Activated naive CD4-positive, alpha-beta T cell treated with anti-CD3 and anti-CD28 coated beads, Interleukin-2, amount 10 ng/mL, durations not matched to agents 7 days and 5 days (primary cell): ENCODE measurements around the gene THRSP.
"Not testable (repeated sequence)": the region's sequence is repeated elsewhere in the genome, so short reads cannot be mapped to it uniquely, and the experiment has no call there.

ENCODE experiments used
- CTCF ChIA-PET: fragments of 350-600 bp; sonication (Branson Sonifier 250); formaldehyde crosslinking; loops from one replicate; lab custom pipeline; 2021; ENCODE audit warnings: antibody characterized with exemption; lab: Charles Lee
- DNase-seq: peaks from one replicate; pipeline ENCODE4 v3.0.0-alpha.2; 2020
- H3K27ac Mint-ChIP-seq: one replicate; pipeline ENCODE4 v1.8.0; 2021; ENCODE audit warnings: mild to moderate bottlenecking, moderate library complexity, mixed read lengths
- H3K27me3 Mint-ChIP-seq: one replicate; pipeline ENCODE4 v1.8.0; 2021; ENCODE audit warnings: mild to moderate bottlenecking, mixed read lengths
- H3K36me3 Mint-ChIP-seq: one replicate; pipeline ENCODE4 v1.8.0; 2021; ENCODE audit warnings: mixed read lengths
- H3K4me1 Mint-ChIP-seq: one replicate; pipeline ENCODE4 v1.8.0; 2021; ENCODE audit warnings: mixed read lengths
- H3K4me3 Mint-ChIP-seq: one replicate; pipeline ENCODE4 v1.8.0; 2021; ENCODE audit warnings: mild to moderate bottlenecking, moderate library complexity, mixed read lengths
- H3K9me3 Mint-ChIP-seq: one replicate; pipeline ENCODE4 v1.8.0; 2021; ENCODE audit warnings: mixed read lengths

THRSP gene

GRCh38 chr11:78032090-78032489 is 31.6 kb upstream of the THRSP start:
- CTCF ChIA-PET = interaction anchor here (2.6 kb wide), 1 partner anchor 14 kb away, joined by 9 read pairs; no protein-coding TSS in a partner anchor
- no peak overlapping the region for H3K27ac Mint-ChIP-seq
- no peaks in the 10 kb centered on the region for H3K36me3 Mint-ChIP-seq
- H3K9me3 Mint-ChIP-seq = no peaks in the 10 kb centered on the region
- no peaks in the 10 kb centered on the region for H3K4me1 Mint-ChIP-seq
- peaks cover 12% of the 10 kb centered on the region for H3K27me3 Mint-ChIP-seq
- DNase-seq = no peak
- no peak overlapping the region for H3K4me3 Mint-ChIP-seq

- H3K36me3 Mint-ChIP-seq = no peaks in the 10 kb centered on the region
- H3K4me1 Mint-ChIP-seq = no peaks in the 10 kb centered on the region
- no peak overlapping the region for H3K4me3 Mint-ChIP-seq
- peaks cover 12% of the 10 kb centered on the region for H3K27me3 Mint-ChIP-seq
- DNase-seq = no peak
- H3K9me3 Mint-ChIP-seq = no peaks in the 10 kb centered on the region
- CTCF ChIA-PET = interaction anchor here (2.6 kb wide), 1 partner anchor 13 kb away, joined by 9 read pairs; no protein-coding TSS in a partner anchor
- H3K27ac Mint-ChIP-seq = no peak overlapping the region
Observed at GRCh38 chr11:78033040-78033439, 30.6 kb upstream of the THRSP start.

GRCh38 chr11:78034623-78035022 is 29.0 kb upstream of the THRSP start:
- Mint-ChIP-seq H3K27me3 (peaks cover 12% of the 10 kb centered on the region), H3K36me3 (no peaks in the 10 kb centered on the region), H3K27ac (no peak overlapping the region), H3K9me3 (no peaks in the 10 kb centered on the region), H3K4me3 (no peak overlapping the region), H3K4me1 (peaks cover 1% of the 10 kb centered on the region)
- CTCF ChIA-PET = interaction anchor here (1.1 kb wide), 1 partner anchor 10 kb away, joined by 3 read pairs; no protein-coding TSS in a partner anchor
- DNase-seq = no peak

GRCh38 chr11:78036313-78036712 is 27.3 kb upstream of the THRSP start:
- H3K4me1 Mint-ChIP-seq = peaks cover 10% of the 10 kb centered on the region
- no peaks in the 10 kb centered on the region for H3K9me3 Mint-ChIP-seq
- CTCF ChIA-PET = interaction anchor here (1.0 kb wide), 1 partner anchor 9 kb away, joined by 5 read pairs; no protein-coding TSS in a partner anchor
- no peak overlapping the region for H3K4me3 Mint-ChIP-seq
- peaks cover 4% of the 10 kb centered on the region for H3K27me3 Mint-ChIP-seq
- no peak for DNase-seq
- no peak overlapping the region for H3K27ac Mint-ChIP-seq
- no peaks in the 10 kb centered on the region for H3K36me3 Mint-ChIP-seq

GRCh38 chr11:78037056-78037455 is 26.6 kb upstream of the THRSP start:
- Mint-ChIP-seq H3K9me3 (no peaks in the 10 kb centered on the region), H3K27ac (no peak overlapping the region), H3K27me3 (no peaks in the 10 kb centered on the region), H3K4me3 (no peak overlapping the region), H3K36me3 (no peaks in the 10 kb centered on the region), H3K4me1 (peaks cover 10% of the 10 kb centered on the region)
- no peak for DNase-seq
- CTCF ChIA-PET = no interaction called here

GRCh38 chr11:78037825-78038620 is 25.6 kb upstream of the THRSP start:
- no peaks in the 10 kb centered on the region for H3K9me3 Mint-ChIP-seq
- no peak for DNase-seq
- no peak overlapping the region for H3K27ac Mint-ChIP-seq
- H3K4me3 Mint-ChIP-seq = no peak overlapping the region
- no peaks in the 10 kb centered on the region for H3K27me3 Mint-ChIP-seq
- peaks cover 10% of the 10 kb centered on the region for H3K4me1 Mint-ChIP-seq
- H3K36me3 Mint-ChIP-seq = no peaks in the 10 kb centered on the region
- CTCF ChIA-PET = no interaction called here

GRCh38 chr11:78038697-78039313 is 24.9 kb upstream of the THRSP start:
- H3K4me3 Mint-ChIP-seq = no peak overlapping the region
- H3K4me1 Mint-ChIP-seq = peaks cover 10% of the 10 kb centered on the region
- H3K27ac Mint-ChIP-seq = no peak overlapping the region
- no peaks in the 10 kb centered on the region for H3K9me3 Mint-ChIP-seq
- H3K36me3 Mint-ChIP-seq = no peaks in the 10 kb centered on the region
- DNase-seq = no peak
- CTCF ChIA-PET = no interaction called here
- peaks cover 5% of the 10 kb centered on the region for H3K27me3 Mint-ChIP-seq

- Mint-ChIP-seq H3K4me1 (peaks cover 10% of the 10 kb centered on the region), H3K36me3 (no peaks in the 10 kb centered on the region), H3K4me3 (no peak overlapping the region), H3K27ac (no peak overlapping the region), H3K9me3 (no peaks in the 10 kb centered on the region), H3K27me3 (peaks cover 10% of the 10 kb centered on the region)
- CTCF ChIA-PET = interaction anchor here (1.0 kb wide), 1 partner anchor 30 kb away, joined by 3 read pairs; no protein-coding TSS in a partner anchor
- DNase-seq = no peak
Observed at GRCh38 chr11:78039391-78039918, 24.2 kb upstream of the THRSP start.

- DNase-seq = no peak
- H3K36me3 Mint-ChIP-seq = no peaks in the 10 kb centered on the region
- H3K9me3 Mint-ChIP-seq = no peaks in the 10 kb centered on the region
- peaks cover 10% of the 10 kb centered on the region for H3K27me3 Mint-ChIP-seq
- H3K4me3 Mint-ChIP-seq = no peak overlapping the region
- H3K4me1 Mint-ChIP-seq = peaks cover 10% of the 10 kb centered on the region
- no peak overlapping the region for H3K27ac Mint-ChIP-seq
- CTCF ChIA-PET = interaction anchor here (1.0 kb wide), 1 partner anchor 31 kb away, joined by 3 read pairs; no protein-coding TSS in a partner anchor
Observed at GRCh38 chr11:78039919-78040671, 23.6 kb upstream of the THRSP start.

GRCh38 chr11:78040691-78041379 is 22.8 kb upstream of the THRSP start:
- no peak overlapping the region for H3K4me3 Mint-ChIP-seq
- H3K4me1 Mint-ChIP-seq = peaks cover 14% of the 10 kb centered on the region
- CTCF ChIA-PET = interaction anchor here (2.1 kb wide), 1 partner anchor 27 kb away, joined by 4 read pairs; no protein-coding TSS in a partner anchor
- no peak overlapping the region for H3K27ac Mint-ChIP-seq
- no peaks in the 10 kb centered on the region for H3K9me3 Mint-ChIP-seq
- no peaks in the 10 kb centered on the region for H3K36me3 Mint-ChIP-seq
- peaks cover 13% of the 10 kb centered on the region for H3K27me3 Mint-ChIP-seq
- no peak for DNase-seq

GRCh38 chr11:78041380-78041719 is 22.3 kb upstream of the THRSP start:
- not testable (repeated sequence) for H3K4me3 Mint-ChIP-seq, H3K36me3 Mint-ChIP-seq, H3K9me3 Mint-ChIP-seq, H3K27ac Mint-ChIP-seq, DNase-seq
- peaks cover 18% of the 10 kb centered on the region for H3K4me1 Mint-ChIP-seq
- H3K27me3 Mint-ChIP-seq = peaks cover 13% of the 10 kb centered on the region
- CTCF ChIA-PET = interaction anchor here (1.0 to 2.1 kb wide), 2 partner anchors 27 to 42 kb away, joined by 3 to 4 read pairs; no protein-coding TSS in a partner anchor

- no peak overlapping the region for H3K4me3 Mint-ChIP-seq
- DNase-seq = no peak
- H3K36me3 Mint-ChIP-seq = no peaks in the 10 kb centered on the region
Observed at GRCh38 chr11:78041843-78042440, 21.7 kb upstream of the THRSP start.

GRCh38 chr11:78044706-78045105 is 19.0 kb upstream of the THRSP start:
- CTCF ChIA-PET = interaction anchor here (1.3 to 4.5 kb wide), 6 partner anchors 10 to 529 kb away, joined by 3 to 25 read pairs (median 6); no protein-coding TSS in a partner anchor
- Mint-ChIP-seq H3K4me3 (no peak overlapping the region), H3K9me3 (no peaks in the 10 kb centered on the region), H3K27ac (no peak overlapping the region), H3K27me3 (peaks cover 13% of the 10 kb centered on the region), H3K4me1 (peaks cover 19% of the 10 kb centered on the region), H3K36me3 (no peaks in the 10 kb centered on the region)
- no peak for DNase-seq

More at GRCh38 chr11:78041843-78042440, 21.7 kb upstream of the THRSP start:
- Mint-ChIP-seq H3K9me3 (no peaks in the 10 kb centered on the region), H3K27me3 (peaks cover 13% of the 10 kb centered on the region), H3K27ac (no peak overlapping the region), H3K4me1 (peaks cover 21% of the 10 kb centered on the region)
- CTCF ChIA-PET = interaction anchor here (1.0 to 2.1 kb wide), 2 partner anchors 26 to 43 kb away, joined by 3 to 4 read pairs; no protein-coding TSS in a partner anchor
